A549 (cell line): ENCODE data around the gene GCM1. TPM values are rescaled to one million over a fixed set of nuclear protein-coding genes. Genes with fewer than 3 reads are reported as not detected.

ENCODE experiments used
- ATAC-seq, 2 experiments: fragments of 200-7000 bp in 1 of 2; fragments of >200 bp in 1 of 2; cut with Nextera tagmentation in 1 of 2; cut with Tn5 transposase in 1 of 2; 3 replicates each; pipeline versions ENCODE4 v1.8.0 to v1.9.1; 2018 to 2020; ENCODE audit warnings: mild to moderate bottlenecking in 1 of 2, moderate library complexity in 1 of 2
- CTCF ChIA-PET: fragments of 300-600 bp; sonication (Branson Sonifier 250); formaldehyde crosslinking; extraction: SDS; loops from one replicate; lab custom pipeline; 2021; ENCODE audit warnings: antibody characterized with exemption, inconsistent platforms; lab: Yijun Ruan, JAX
- POLR2A ChIA-PET: fragments of 350-600 bp; formaldehyde crosslinking; extraction: SDS; loops from one replicate; lab custom pipeline; 2021; ENCODE audit warnings: antibody characterized with exemption, inconsistent platforms; lab: Yijun Ruan, JAX
- DNase-seq, 2 experiments: peaks; one replicate each; pipeline versions ENCODE4 v3.0.0 to v3.0.0-alpha.2; 2011 to 2016; ENCODE audit warnings: low read depth in 1 of 2, low spot score in 1 of 2
- FAIRE-seq: peaks from 2 replicates; lab custom pipeline; 2011; peaks lifted over from hg19 to GRCh38; lab: Jason Lieb, UNC
- H3K27ac ChIP-seq, 2 experiments: fragments of >200 bp; sonication (Bioruptor Twin); formaldehyde crosslinking; 3 replicates each; pipeline ENCODE4 v1.5.1; 2016 to 2017
- H3K4me1 ChIP-seq: fragments of >200 bp; sonication (Bioruptor Twin); formaldehyde crosslinking; 3 replicates; pipeline ENCODE4 v1.6.1; 2016
- H3K4me2 ChIP-seq: fragments of >200 bp; sonication (Bioruptor Twin); formaldehyde crosslinking; 3 replicates; pipeline ENCODE4 v1.6.1; 2016
- H3K4me3 ChIP-seq: fragments of >200 bp; sonication (Bioruptor Twin); formaldehyde crosslinking; 3 replicates; pipeline ENCODE4 v1.5.1; 2016
- H3K9me3 ChIP-seq: fragments of >200 bp; sonication (Bioruptor Twin); formaldehyde crosslinking; 3 replicates; pipeline ENCODE4 v1.6.1; 2016
- BHLHE40 ChIP-seq: IDR thresholded peaks from 2 replicates; pipeline ENCODE4 v1.6.1; 2012; ENCODE audit warnings: low read depth, low read length, inconsistent platforms
- CEBPB ChIP-seq, 2 experiments: fragments of >200 bp in 1 of 2; sonication (Bioruptor Twin) in 1 of 2; formaldehyde crosslinking in 1 of 2; IDR thresholded peaks; 2 replicates each; pipeline ENCODE4 v1.6.1; 2012 to 2016
- CHD2 ChIP-seq: fragments of 150-350 bp; IDR thresholded peaks from 2 replicates; pipeline ENCODE4 v1.6.1; 2014; ENCODE audit warnings: low read length; ENCODE audit not compliant: partially characterized antibody
- EHF ChIP-seq: fragments of 250-450 bp; sonication (Bioruptor Pico); IDR thresholded peaks from 2 replicates; pipeline ENCODE4 v1.5.0; 2020; ENCODE audit warnings: mild to moderate bottlenecking
- EHMT2 ChIP-seq: fragments of 200-600 bp; sonication (generic); IDR thresholded peaks from 2 replicates; pipeline ENCODE4 v1.6.1; 2016; ENCODE audit warnings: antibody characterized with exemption, low read depth, mild to moderate bottlenecking, moderate library complexity
- FOXS1 ChIP-seq: fragments of 250-450 bp; sonication (Bioruptor Pico); IDR thresholded peaks from 2 replicates; pipeline ENCODE4 v1.5.0; 2020; ENCODE audit warnings: mild to moderate bottlenecking, moderate library complexity
- GATA3 ChIP-seq: IDR thresholded peaks from 2 replicates; pipeline ENCODE4 v1.6.1; 2012; ENCODE audit warnings: borderline replicate concordance
- HOXA7 ChIP-seq: fragments of 250-450 bp; sonication (Bioruptor Pico); IDR thresholded peaks from 2 replicates; pipeline ENCODE4 v1.5.0; 2020; ENCODE audit warnings: mild to moderate bottlenecking, moderate library complexity
- HOXB13 ChIP-seq: fragments of 250-450 bp; sonication (Bioruptor Pico); IDR thresholded peaks from 2 replicates; pipeline ENCODE4 v1.5.0; 2020; ENCODE audit warnings: low read depth, mild to moderate bottlenecking, moderate library complexity
- JUN ChIP-seq, 2 experiments: fragments of >200 bp; sonication (Bioruptor Twin); formaldehyde crosslinking; IDR thresholded peaks; 2 replicates in 1 of 2; 3 replicates in 1 of 2; pipeline ENCODE4 v1.6.1; 2016 to 2017
- KDM5A ChIP-seq: fragments of 200-600 bp; sonication (generic); IDR thresholded peaks from 2 replicates; pipeline ENCODE4 v1.6.1; 2016; ENCODE audit warnings: antibody characterized with exemption, mild to moderate bottlenecking
- MAFK ChIP-seq: fragments of 450-650 bp; IDR thresholded peaks from 2 replicates; pipeline ENCODE4 v1.6.1; 2014; ENCODE audit not compliant: partially characterized antibody
- MAZ ChIP-seq: fragments of 150-350 bp; IDR thresholded peaks from 2 replicates; pipeline ENCODE4 v1.6.1; 2014; ENCODE audit warnings: antibody characterized with exemption, low read depth, low read length, borderline replicate concordance
- NFE2L2 ChIP-seq: fragments of 150-350 bp; conservative IDR thresholded peaks from 2 replicates; pipeline ENCODE4 v1.6.1; 2014; ENCODE audit warnings: low read length
- NR3C1 ChIP-seq: fragments of >200 bp; sonication (Bioruptor Twin); formaldehyde crosslinking; IDR thresholded peaks from 3 replicates; pipeline ENCODE4 v1.6.1; 2017
- PHF8 ChIP-seq: fragments of 200-600 bp; sonication (generic); IDR thresholded peaks from 2 replicates; pipeline ENCODE4 v1.6.1; 2016; ENCODE audit warnings: low read depth, mild to moderate bottlenecking, antibody characterized with exemption, moderate library complexity, borderline replicate concordance
- POLR2AphosphoS2 ChIP-seq: conservative IDR thresholded peaks from 2 replicates; pipeline ENCODE4 v1.6.1; 2012; ENCODE audit warnings: low read length, improper control_type of control experiment, inconsistent platforms
- RARB ChIP-seq: fragments of 250-450 bp; sonication (Bioruptor Pico); IDR thresholded peaks from 2 replicates; pipeline ENCODE4 v1.8.0; 2021; ENCODE audit warnings: mild to moderate bottlenecking, moderate library complexity
- RCOR1 ChIP-seq: fragments of 150-350 bp; IDR thresholded peaks from 2 replicates; pipeline ENCODE4 v1.6.1; 2014; ENCODE audit warnings: antibody characterized with exemption, low read length, low read depth
- RFX5 ChIP-seq: fragments of 450-650 bp; IDR thresholded peaks from 2 replicates; pipeline ENCODE4 v1.7.1; 2014; ENCODE audit warnings: antibody characterized with exemption, mild to moderate bottlenecking, moderate library complexity
- RNF2 ChIP-seq: fragments of 200-600 bp; sonication (generic); IDR thresholded peaks from 2 replicates; pipeline ENCODE4 v1.6.1; 2016; ENCODE audit warnings: low read depth, mild to moderate bottlenecking, antibody characterized with exemption, moderate library complexity, borderline replicate concordance
- TP53 ChIP-seq: fragments of 250-450 bp; sonication (Bioruptor Pico); IDR thresholded peaks from 2 replicates; pipeline ENCODE4 v1.5.0; 2021; ENCODE audit warnings: mild to moderate bottlenecking, moderate library complexity
- ZC3H11A ChIP-seq: fragments of 450-650 bp; IDR thresholded peaks from 2 replicates; pipeline ENCODE4 v1.6.1; 2014; ENCODE audit warnings: antibody characterized with exemption, mild to moderate bottlenecking
- ZFP36 ChIP-seq: fragments of 450-650 bp; IDR thresholded peaks from 2 replicates; pipeline ENCODE4 v1.6.1; 2014; ENCODE audit warnings: borderline replicate concordance; ENCODE audit not compliant: partially characterized antibody
- ZNF302 ChIP-seq: fragments of 250-450 bp; sonication (Bioruptor Pico); IDR thresholded peaks from 2 replicates; pipeline ENCODE4 v1.9.0; 2021; ENCODE audit warnings: inconsistent platforms, mild to moderate bottlenecking, moderate library complexity
- WGBS: methylation state at CpG from one replicate; pipeline ENCODE4 v1.1.6; 2017; ENCODE audit errors: missing lambda C conversion rate; 5-methylcytosine and 5-hydroxymethylcytosine counted together
- polyA plus RNA-seq, 4 experiments: library from polyadenylated mRNA; depleted of rRNA in 3 of 4; stranded (reverse); fragments of >200 nt; fragmentation: RNase III in 1 of 4; extraction: RNeasy Plus Mini Kit Qiagen cat#74134 plus additional on column Dnase treatment in 1 of 4; gene quantifications; 2 replicates in 3 of 4; 3 replicates in 1 of 4; pipeline ENCODE4 v1.2.3, GENCODE V29; 2011 to 2017
- TF ChIP-seq, protein P1 (sequence below): IDR thresholded peaks from 2 replicates; pipeline ENCODE4 v1.6.1; 2012
- TF ChIP-seq, protein P2 (sequence below): fragments of 450-650 bp; IDR thresholded peaks from 2 replicates; pipeline ENCODE4 v1.6.1; 2014; ENCODE audit warnings: antibody characterized with exemption
- TF ChIP-seq, protein P3 (sequence below): fragments of 250-450 bp; sonication (Bioruptor Pico); IDR thresholded peaks from 2 replicates; pipeline ENCODE4 v1.5.0; 2021; ENCODE audit warnings: mild to moderate bottlenecking, moderate library complexity, borderline replicate concordance
- TF ChIP-seq, protein P4 (sequence below): fragments of >200 bp; sonication (Bioruptor Twin); formaldehyde crosslinking; IDR thresholded peaks from 3 replicates; pipeline ENCODE4 v1.5.1; 2016
- TF ChIP-seq, protein P5 (sequence below): fragments of >200 bp; sonication (Bioruptor Twin); formaldehyde crosslinking; IDR thresholded peaks from 3 replicates; pipeline ENCODE4 v1.6.1; 2016

Gene GCM1
- polyA plus RNA-seq, 2 of the 4 experiments (the other 2 are of a cell fraction), result 0.03 to 0.08 TPM

DNA sequence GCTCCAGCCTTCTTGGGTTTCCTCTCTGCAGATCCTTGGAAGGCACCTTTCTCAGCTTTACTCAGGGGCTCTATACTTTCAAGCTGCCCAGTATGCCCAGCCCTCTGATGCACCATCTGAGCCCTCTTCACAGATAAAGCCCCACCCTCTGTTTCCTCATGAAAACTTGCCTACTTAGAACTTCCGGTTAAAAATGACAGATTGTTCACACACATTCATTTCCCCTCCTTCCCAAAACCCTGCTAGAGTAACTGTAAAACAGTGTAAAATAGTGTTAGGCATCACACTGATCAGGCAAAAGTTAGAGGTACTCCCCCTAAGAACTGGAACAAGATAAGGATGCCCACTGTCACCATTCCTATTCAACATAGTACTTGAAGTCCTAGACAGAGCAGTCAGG, 14.0 kb upstream of the GCM1 start (continued):
- TF ChIP-seq, protein P1, sequence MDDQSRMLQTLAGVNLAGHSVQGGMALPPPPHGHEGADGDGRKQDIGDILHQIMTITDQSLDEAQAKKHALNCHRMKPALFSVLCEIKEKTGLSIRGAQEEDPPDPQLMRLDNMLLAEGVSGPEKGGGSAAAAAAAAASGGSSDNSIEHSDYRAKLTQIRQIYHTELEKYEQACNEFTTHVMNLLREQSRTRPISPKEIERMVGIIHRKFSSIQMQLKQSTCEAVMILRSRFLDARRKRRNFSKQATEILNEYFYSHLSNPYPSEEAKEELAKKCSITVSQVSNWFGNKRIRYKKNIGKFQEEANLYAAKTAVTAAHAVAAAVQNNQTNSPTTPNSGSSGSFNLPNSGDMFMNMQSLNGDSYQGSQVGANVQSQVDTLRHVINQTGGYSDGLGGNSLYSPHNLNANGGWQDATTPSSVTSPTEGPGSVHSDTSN, result no peak

DNA sequence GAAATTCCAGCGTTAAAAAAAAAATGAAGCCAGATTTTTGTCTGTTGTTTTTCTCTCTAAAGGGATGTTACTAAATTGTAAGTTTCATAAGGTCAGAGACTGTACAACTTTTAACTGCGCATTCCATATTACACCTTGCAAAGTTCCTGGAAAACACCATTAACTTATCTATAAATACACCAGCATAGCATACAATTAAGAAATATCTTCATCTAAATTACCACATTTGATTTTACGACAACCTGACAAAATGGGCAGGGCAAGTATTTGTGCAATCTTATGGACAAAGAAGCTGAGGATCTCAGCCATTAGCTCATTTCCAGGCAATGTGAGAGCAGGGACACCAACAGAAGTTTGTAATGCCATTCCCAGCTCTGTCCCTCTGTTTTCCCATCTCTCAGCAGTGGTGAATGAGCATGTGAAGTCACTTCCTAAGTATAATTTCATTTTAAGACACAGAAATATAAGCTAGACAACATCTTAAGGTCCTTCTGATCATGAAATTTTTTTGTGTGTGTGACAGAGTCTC, 12.9 kb upstream of the GCM1 start:
- no peak overlapping the region for H3K4me2 ChIP-seq
- H3K27ac ChIP-seq, result no peak overlapping the region
- POLR2A ChIA-PET, result no interaction called here
- no peak for DNase-seq
- no peak for TF ChIP-seq RCOR1
- no peak for TF ChIP-seq RNF2
- no peak for TF ChIP-seq HOXA7 (CRISPR knock-in tag)
- TF ChIP-seq TP53, result no peak
- TF ChIP-seq RARB (CRISPR knock-in tag), result no peak
- no peak for TF ChIP-seq KDM5A
- TF ChIP-seq POLR2AphosphoS2, result no peak
- no peak for TF ChIP-seq MAFK
- no peak for TF ChIP-seq CHD2
- no peak for TF ChIP-seq RFX5
- no peak for TF ChIP-seq MAZ
- no peak for TF ChIP-seq NR3C1
- TF ChIP-seq NFE2L2, result no peak
- TF ChIP-seq, protein P2, sequence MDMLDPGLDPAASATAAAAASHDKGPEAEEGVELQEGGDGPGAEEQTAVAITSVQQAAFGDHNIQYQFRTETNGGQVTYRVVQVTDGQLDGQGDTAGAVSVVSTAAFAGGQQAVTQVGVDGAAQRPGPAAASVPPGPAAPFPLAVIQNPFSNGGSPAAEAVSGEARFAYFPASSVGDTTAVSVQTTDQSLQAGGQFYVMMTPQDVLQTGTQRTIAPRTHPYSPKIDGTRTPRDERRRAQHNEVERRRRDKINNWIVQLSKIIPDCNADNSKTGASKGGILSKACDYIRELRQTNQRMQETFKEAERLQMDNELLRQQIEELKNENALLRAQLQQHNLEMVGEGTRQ, result no peak
- no peak for TF ChIP-seq EHMT2
- TF ChIP-seq, all 56 proteins: peak for 0
- Histone ChIP-seq H3K4me3 (no peak overlapping the region), H3K9me3 (peaks cover 3% of the 10 kb centered on the region; the same call in 1 of the 3 replicates), H3K4me1 (no peaks in the 10 kb centered on the region)
- FAIRE-seq (no peak), ATAC-seq (no peak)
- 71% methylated on average over 3 of the region's 3 CpGs for WGBS
- CTCF ChIA-PET, result interaction anchor here (0.6 to 0.8 kb wide), 2 partner anchors 10 to 11 kb away, joined by 3 read pairs; no protein-coding TSS in a partner anchor

DNA sequence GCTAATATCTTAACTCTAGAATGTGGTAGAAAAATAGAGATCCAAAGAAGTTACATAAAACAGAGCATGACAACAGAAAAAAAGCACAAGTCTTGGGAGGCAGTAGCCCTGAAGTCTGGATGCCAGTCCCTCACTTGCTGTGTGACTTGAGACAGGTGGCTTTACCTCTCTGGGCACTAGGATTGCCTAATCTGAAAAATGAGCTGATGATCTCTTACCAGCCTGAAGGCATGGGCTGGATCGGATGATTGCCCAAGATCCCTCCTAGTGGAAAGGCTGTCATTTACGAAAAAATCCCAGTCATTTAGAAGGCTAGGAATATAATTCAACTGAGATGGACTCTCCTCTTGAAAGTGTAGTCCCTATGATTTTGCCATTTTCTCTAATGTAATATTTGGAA, 10.9 kb upstream of the GCM1 start:
- FAIRE-seq (no peak), DNase-seq (peak; percentile 12 to 20), ATAC-seq (peak; percentile 40 to 54; a peak in 1 of 6 replicates)
- Histone ChIP-seq H3K4me2 (no peak overlapping the region), H3K4me3 (no peak overlapping the region), H3K9me3 (peaks cover 3% of the 10 kb centered on the region; the same call in 1 of the 3 replicates), H3K4me1 (no peaks in the 10 kb centered on the region), H3K27ac (no peak overlapping the region)
- ChIA-PET CTCF (interaction anchor here (3.2 kb wide), 1 partner anchor 13 kb away, joined by 15 read pairs; no protein-coding TSS in a partner anchor), POLR2A (no interaction called here)
- WGBS, result 20% methylated on average over 2 of the region's 2 CpGs
- TF ChIP-seq ZC3H11A (no peak), BHLHE40 (no peak), JUN (IDR thresholded peaks at IDR 0.05) (no peak), FOXS1 (CRISPR knock-in tag) (no peak), HOXB13 (CRISPR knock-in tag) (no peak), EHF (no peak), ZFP36 (peak; percentile 83), PHF8 (no peak), ZNF302 (no peak), CEBPB (IDR thresholded peaks at IDR 0.05) (peak; percentile 53 to 72), GATA3 (no peak), RFX5 (no peak)
- TF ChIP-seq, protein P3, sequence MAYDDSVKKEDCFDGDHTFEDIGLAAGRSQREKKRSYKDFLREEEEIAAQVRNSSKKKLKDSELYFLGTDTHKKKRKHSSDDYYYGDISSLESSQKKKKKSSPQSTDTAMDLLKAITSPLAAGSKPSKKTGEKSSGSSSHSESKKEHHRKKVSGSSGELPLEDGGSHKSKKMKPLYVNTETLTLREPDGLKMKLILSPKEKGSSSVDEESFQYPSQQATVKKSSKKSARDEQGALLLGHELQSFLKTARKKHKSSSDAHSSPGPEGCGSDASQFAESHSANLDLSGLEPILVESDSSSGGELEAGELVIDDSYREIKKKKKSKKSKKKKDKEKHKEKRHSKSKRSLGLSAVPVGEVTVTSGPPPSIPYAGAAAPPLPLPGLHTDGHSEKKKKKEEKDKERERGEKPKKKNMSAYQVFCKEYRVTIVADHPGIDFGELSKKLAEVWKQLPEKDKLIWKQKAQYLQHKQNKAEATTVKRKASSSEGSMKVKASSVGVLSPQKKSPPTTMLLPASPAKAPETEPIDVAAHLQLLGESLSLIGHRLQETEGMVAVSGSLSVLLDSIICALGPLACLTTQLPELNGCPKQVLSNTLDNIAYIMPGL (CRISPR knock-in tag), result no peak
- TF ChIP-seq, protein P4, sequence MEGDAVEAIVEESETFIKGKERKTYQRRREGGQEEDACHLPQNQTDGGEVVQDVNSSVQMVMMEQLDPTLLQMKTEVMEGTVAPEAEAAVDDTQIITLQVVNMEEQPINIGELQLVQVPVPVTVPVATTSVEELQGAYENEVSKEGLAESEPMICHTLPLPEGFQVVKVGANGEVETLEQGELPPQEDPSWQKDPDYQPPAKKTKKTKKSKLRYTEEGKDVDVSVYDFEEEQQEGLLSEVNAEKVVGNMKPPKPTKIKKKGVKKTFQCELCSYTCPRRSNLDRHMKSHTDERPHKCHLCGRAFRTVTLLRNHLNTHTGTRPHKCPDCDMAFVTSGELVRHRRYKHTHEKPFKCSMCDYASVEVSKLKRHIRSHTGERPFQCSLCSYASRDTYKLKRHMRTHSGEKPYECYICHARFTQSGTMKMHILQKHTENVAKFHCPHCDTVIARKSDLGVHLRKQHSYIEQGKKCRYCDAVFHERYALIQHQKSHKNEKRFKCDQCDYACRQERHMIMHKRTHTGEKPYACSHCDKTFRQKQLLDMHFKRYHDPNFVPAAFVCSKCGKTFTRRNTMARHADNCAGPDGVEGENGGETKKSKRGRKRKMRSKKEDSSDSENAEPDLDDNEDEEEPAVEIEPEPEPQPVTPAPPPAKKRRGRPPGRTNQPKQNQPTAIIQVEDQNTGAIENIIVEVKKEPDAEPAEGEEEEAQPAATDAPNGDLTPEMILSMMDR, result no peak
- TF ChIP-seq, protein P5, sequence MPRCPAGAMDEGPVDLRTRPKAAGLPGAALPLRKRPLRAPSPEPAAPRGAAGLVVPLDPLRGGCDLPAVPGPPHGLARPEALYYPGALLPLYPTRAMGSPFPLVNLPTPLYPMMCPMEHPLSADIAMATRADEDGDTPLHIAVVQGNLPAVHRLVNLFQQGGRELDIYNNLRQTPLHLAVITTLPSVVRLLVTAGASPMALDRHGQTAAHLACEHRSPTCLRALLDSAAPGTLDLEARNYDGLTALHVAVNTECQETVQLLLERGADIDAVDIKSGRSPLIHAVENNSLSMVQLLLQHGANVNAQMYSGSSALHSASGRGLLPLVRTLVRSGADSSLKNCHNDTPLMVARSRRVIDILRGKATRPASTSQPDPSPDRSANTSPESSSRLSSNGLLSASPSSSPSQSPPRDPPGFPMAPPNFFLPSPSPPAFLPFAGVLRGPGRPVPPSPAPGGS, result no peak
